Fibroblast of villous mesenchyme (primary cell): Measurements from ENCODE around the gene SYNJ2. TPM values are rescaled to one million over a fixed set of nuclear protein-coding genes. Genes with fewer than 3 reads are reported as not detected.

ENCODE experiments used
- DNase-seq: peaks from one replicate; pipeline ENCODE4 v3.0.0-alpha.2; 2010; ENCODE audit warnings: low read depth
- H3K4me3 ChIP-seq: 2 replicates; pipeline ENCODE4 v1.5.1; 2011; ENCODE audit warnings: low read depth, mild to moderate bottlenecking, low read length
- CTCF ChIP-seq: IDR thresholded peaks from 2 replicates; pipeline ENCODE4 v1.5.1; 2012; ENCODE audit warnings: low read depth, mild to moderate bottlenecking, low read length; ENCODE audit not compliant: insufficient read depth
- total RNA-seq: library from RNA; depleted of rRNA; stranded (reverse); fragments of >200 nt; gene quantifications from 2 replicates; pipeline ENCODE4 v1.2.3, GENCODE V29; 2012

The SYNJ2 gene
- total RNA-seq, 1 donor, result 53.1 TPM

GRCh38 chr6:158017621-158018040 lies 36.0 kb downstream of the SYNJ2 start:
- DNase-seq, result no peak
- TF ChIP-seq CTCF, result no peak
- no peak overlapping the region for H3K4me3 ChIP-seq

DNA sequence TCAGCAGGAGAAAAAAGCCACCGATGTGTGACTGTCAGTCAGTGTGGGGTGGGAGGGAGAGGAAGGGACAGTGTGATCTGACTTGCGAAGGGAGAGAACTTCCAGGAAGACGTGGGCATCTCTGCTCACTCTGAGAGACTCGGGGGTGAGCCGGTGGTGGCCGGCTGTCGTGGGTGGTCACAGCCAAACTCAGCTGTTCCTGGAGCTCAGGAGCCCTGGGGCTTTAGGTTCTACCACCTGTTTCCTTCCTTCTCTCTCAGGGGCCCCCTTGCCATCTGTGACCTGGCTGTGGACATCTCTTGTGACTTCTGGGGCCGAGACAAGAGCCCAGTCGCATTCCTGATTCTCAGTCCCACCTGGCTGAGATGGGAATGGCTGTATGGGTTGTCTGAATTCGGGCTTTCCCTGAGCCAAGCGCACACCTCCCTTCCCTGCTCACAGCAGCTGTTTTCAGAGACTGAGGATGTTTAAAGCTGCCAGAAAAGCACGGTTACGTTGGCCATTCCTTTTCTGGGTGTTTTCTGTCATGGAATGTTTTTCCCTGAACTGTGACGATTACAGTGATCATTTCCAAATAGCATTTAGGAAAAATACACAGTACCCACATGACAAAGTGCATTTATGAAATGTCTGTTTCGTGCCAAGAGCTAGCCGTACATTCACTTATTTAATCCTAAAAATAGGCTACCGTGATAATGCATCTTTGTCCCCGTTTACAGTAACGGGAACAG lies 36.5 kb downstream of the SYNJ2 start:
- H3K4me3 ChIP-seq, result no peak overlapping the region
- no peak for TF ChIP-seq CTCF
- DNase-seq, result peak; percentile 21

DNA sequence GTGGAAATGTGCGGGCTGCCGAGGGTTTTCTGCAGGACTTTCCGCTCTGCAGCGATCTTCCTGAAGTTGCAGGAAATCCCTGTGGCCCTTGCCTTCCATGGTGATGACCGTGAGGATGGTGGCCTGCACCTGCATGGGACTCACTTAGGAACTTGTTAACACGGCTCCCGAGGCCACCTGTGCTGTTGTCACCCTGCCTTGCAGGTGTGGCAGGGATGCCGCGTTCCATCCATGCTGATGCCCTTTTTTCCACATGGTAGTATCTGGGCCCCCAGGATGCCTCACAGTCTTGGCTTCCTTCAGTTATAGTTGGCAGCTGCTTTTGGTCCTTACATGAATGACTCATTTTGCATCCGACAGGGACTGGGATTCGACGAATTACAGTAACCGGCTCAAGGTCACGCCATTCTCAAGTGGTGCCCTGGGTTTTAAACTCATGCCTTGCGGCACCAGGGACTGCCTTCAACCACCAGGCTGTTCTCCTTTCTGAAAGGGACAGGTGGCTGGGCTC lies 37.2 kb downstream of the SYNJ2 start:
- no peak for TF ChIP-seq CTCF
- no peak overlapping the region for H3K4me3 ChIP-seq
- peak; percentile 36 for DNase-seq

DNA sequence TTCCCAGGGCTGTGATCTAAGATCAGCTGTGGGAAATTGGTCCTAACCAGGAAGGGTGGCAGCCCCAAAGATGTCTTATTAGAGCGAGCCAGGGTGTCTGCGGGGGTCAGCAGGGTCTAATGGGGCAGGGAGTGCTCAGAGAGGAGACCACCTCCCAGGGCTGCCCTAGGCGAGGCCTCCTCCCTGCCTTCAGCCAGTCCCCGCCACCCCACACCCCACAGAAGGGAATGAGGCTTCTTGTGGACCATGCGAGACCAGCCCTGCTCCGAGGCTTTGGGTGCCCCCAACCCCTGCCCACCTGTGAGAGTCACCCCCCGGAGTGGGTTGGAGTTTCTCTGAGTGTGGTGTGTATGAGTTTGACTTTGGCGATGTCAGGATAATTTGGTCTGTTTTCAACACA lies 37.8 kb downstream of the SYNJ2 start:
- no peak for DNase-seq
- no peak for TF ChIP-seq CTCF
- no peak overlapping the region for H3K4me3 ChIP-seq

DNA sequence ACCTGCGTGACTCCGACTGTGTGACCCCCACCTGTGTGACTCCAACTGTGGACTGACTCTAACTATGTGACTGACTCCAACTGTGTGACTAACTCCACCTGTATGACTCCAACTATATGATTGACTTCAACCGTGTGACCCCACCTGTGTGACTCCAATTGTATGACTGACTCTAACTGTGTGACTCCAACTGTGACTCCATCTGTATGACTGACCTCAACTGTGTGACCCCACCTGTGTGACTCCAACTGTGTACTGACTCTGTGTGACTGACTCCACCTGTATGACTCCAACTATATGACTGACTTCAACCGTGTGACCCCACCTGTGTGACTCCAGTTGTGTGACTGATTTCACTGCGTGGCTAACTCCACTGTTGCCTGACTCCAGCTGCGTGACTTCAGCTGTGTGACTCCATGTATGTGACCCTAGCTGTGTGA lies 38.6 kb downstream of the SYNJ2 start:
- no peak for TF ChIP-seq CTCF
- no peak for DNase-seq
- H3K4me3 ChIP-seq, result no peak overlapping the region

DNA sequence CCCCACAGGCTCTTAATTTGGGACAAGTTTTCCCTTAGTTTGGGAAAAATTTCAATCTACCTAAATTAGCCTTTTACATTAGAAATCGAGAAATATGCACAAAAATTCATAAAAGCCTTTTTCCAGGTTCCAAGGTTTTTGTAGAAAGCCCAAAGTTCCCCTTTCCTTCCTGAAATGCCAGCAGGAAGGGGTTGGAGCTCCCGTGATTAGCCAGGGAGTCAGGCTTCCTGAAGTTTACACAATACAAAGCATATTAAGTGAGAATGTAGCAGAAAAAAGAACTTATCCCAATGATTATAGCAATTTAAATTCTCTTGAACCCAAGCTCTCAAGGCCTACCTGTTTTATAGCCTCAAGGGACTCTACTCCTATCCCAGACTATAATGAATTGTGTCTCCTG lies 39.1 kb downstream of the SYNJ2 start:
- TF ChIP-seq CTCF, result no peak
- no peak for DNase-seq
- H3K4me3 ChIP-seq, result no peak overlapping the region
